Ishikawa (cell line): ENCODE results near the gene GIMAP6.

Source experiments
- CEBPB ChIP-seq: IDR thresholded peaks from 2 replicates; pipeline ENCODE4 v1.6.1; 2012
- CREB1 ChIP-seq: IDR thresholded peaks from 2 replicates; pipeline ENCODE4 v1.6.1; 2012; ENCODE audit warnings: low read depth
- EGR1 ChIP-seq: IDR thresholded peaks from 2 replicates; pipeline ENCODE4 v1.6.1; 2012
- EP300 ChIP-seq: IDR thresholded peaks from 2 replicates; pipeline ENCODE4 v1.6.1; 2012; ENCODE audit warnings: borderline replicate concordance
- FOXM1 ChIP-seq: IDR thresholded peaks from 2 replicates; pipeline ENCODE4 v1.6.1; 2012; ENCODE audit warnings: low read depth, borderline replicate concordance
- MAX ChIP-seq: IDR thresholded peaks from 2 replicates; pipeline ENCODE4 v1.6.1; 2012
- NFIC ChIP-seq: IDR thresholded peaks from 2 replicates; pipeline ENCODE4 v1.6.1; 2012
- RAD21 ChIP-seq: IDR thresholded peaks from 2 replicates; pipeline ENCODE4 v1.6.1; 2012; ENCODE audit warnings: low read depth
- REST ChIP-seq: IDR thresholded peaks from 2 replicates; pipeline ENCODE4 v1.6.1; 2012; ENCODE audit warnings: low read depth, mild to moderate bottlenecking
- TAF1 ChIP-seq: IDR thresholded peaks from 2 replicates; pipeline ENCODE4 v1.6.1; 2012; ENCODE audit warnings: low read depth, mild to moderate bottlenecking
- TCF12 ChIP-seq: IDR thresholded peaks from 2 replicates; pipeline ENCODE4 v1.6.1; 2012; ENCODE audit warnings: low read depth
- TEAD4 ChIP-seq: IDR thresholded peaks from 2 replicates; pipeline ENCODE4 v1.6.1; 2012
- USF1 ChIP-seq: IDR thresholded peaks from 2 replicates; pipeline ENCODE4 v1.6.1; 2012
- YY1 ChIP-seq: IDR thresholded peaks from 2 replicates; pipeline ENCODE4 v1.6.1; 2012; ENCODE audit warnings: low read depth
- ZBTB7A ChIP-seq: IDR thresholded peaks from 2 replicates; pipeline ENCODE4 v1.6.1; 2012; ENCODE audit warnings: low read depth

GIMAP6 gene

GRCh38 chr7:150631866-150632864 lies at the start of gene GIMAP6:
Gene GIMAP6, minus strand, starts transcription at chr7:150632385. Its CDS starts 2,243 bp downstream, at chr7:150630142.
- TF ChIP-seq FOXM1 (no peak), CREB1 (no peak), CEBPB (no peak)

GRCh38 chr7:150675714-150676113 lies 43.5 kb upstream of the GIMAP6 start:
- TF ChIP-seq TEAD4 (no peak), ZBTB7A (no peak), TCF12 (no peak), USF1 (no peak), MAX (no peak)

- TF ChIP-seq RAD21 (no peak), TEAD4 (no peak), EP300 (no peak), MAX (no peak), TAF1 (no peak), EGR1 (no peak), CEBPB (no peak), TCF12 (no peak), REST (no peak), ZBTB7A (no peak), YY1 (no peak), CREB1 (no peak), FOXM1 (no peak), NFIC (no peak), USF1 (no peak)
These were observed 36.8 kb upstream of the GIMAP6 start for GRCh38 chr7:150668977-150669376.

- TF ChIP-seq CEBPB: no peak
- no peak for TF ChIP-seq CREB1
- no peak for TF ChIP-seq ZBTB7A
- TF ChIP-seq YY1: no peak
- no peak for TF ChIP-seq TEAD4
- TF ChIP-seq FOXM1: no peak
- no peak for TF ChIP-seq EGR1
- no peak for TF ChIP-seq TCF12
- no peak for TF ChIP-seq EP300
- TF ChIP-seq REST: no peak
- TF ChIP-seq NFIC: no peak
- no peak for TF ChIP-seq MAX
- no peak for TF ChIP-seq USF1
- TF ChIP-seq TAF1: no peak
- TF ChIP-seq RAD21: no peak
These were observed 36.3 kb upstream of the GIMAP6 start for GRCh38 chr7:150668472-150668911.

GRCh38 chr7:150666412-150666811 lies 34.2 kb upstream of the GIMAP6 start:
- TF ChIP-seq REST: no peak
- TF ChIP-seq RAD21: no peak
- no peak for TF ChIP-seq TEAD4
- TF ChIP-seq YY1: no peak
- TF ChIP-seq CREB1: no peak
- TF ChIP-seq TAF1: no peak
- TF ChIP-seq FOXM1: no peak
- TF ChIP-seq TCF12: no peak
- TF ChIP-seq MAX: no peak
- TF ChIP-seq ZBTB7A: no peak
- TF ChIP-seq CEBPB: no peak
- TF ChIP-seq NFIC: no peak
- no peak for TF ChIP-seq EGR1
- no peak for TF ChIP-seq USF1
- no peak for TF ChIP-seq EP300
